CD4-positive, CD25-positive, alpha-beta regulatory T cell (primary cell): Measurements from ENCODE around the gene ATP4A. TPM values are rescaled to one million over a fixed set of nuclear protein-coding genes. Genes with fewer than 3 reads are reported as not detected.

Experiments used
- ATAC-seq, 2 donors: fragments of 150-1000 bp; cut with Tn5 transposase; one replicate each; pipeline ENCODE4 v1.10.0; 2021; ENCODE audit warnings: low read depth in 2 of 2, moderate number of reproducible peaks in 2 of 2, moderate library complexity in 1 of 2
- DNase-seq, 3 donors: peaks; one replicate each; pipeline versions ENCODE4 v3.0.0 to v3.0.0-alpha.2; 2012 to 2022; ENCODE audit warnings: mixed read lengths in 1 of 3
- H3K27ac ChIP-seq: one replicate; pipeline ENCODE4 v1.7.0; 2013; ENCODE audit warnings: mild to moderate bottlenecking, low read length; ENCODE audit not compliant: insufficient read depth, poor library complexity, severe bottlenecking
- H3K27me3 ChIP-seq: one replicate; pipeline ENCODE4 v1.7.0; 2013; ENCODE audit warnings: low read length; ENCODE audit not compliant: control insufficient read depth, insufficient read depth
- H3K36me3 ChIP-seq: one replicate; pipeline ENCODE4 v1.7.0; 2013; ENCODE audit warnings: mild to moderate bottlenecking, low read length, moderate library complexity; ENCODE audit not compliant: control insufficient read depth, insufficient read depth
- H3K4me1 ChIP-seq: 2 replicates; pipeline ENCODE4 v1.7.0; 2013; ENCODE audit warnings: mild to moderate bottlenecking, low read length; ENCODE audit not compliant: insufficient read depth, control insufficient read depth, poor library complexity, severe bottlenecking
- H3K4me3 ChIP-seq: one replicate; pipeline ENCODE4 v1.7.0; 2013; ENCODE audit warnings: low read depth, mild to moderate bottlenecking, low read length, moderate library complexity
- H3K9me3 ChIP-seq, 2 experiments: 1 replicate in 1 of 2; 2 replicates in 1 of 2; pipeline ENCODE4 v1.7.0; 2013; ENCODE audit warnings: low read length in 2 of 2, mild to moderate bottlenecking in 1 of 2, moderate library complexity in 1 of 2; ENCODE audit not compliant: control insufficient read depth in 2 of 2
- H3K27ac Mint-ChIP-seq, 3 donors: one replicate each; pipeline ENCODE4 v1.8.0; 2020 to 2022; ENCODE audit warnings: mild to moderate bottlenecking in 3 of 3, mixed read lengths in 3 of 3, moderate library complexity in 2 of 3
- H3K27me3 Mint-ChIP-seq: one replicate; pipeline ENCODE4 v1.8.0; 2022; ENCODE audit warnings: mild to moderate bottlenecking, mixed read lengths
- H3K36me3 Mint-ChIP-seq: one replicate; pipeline ENCODE4 v1.8.0; 2020; ENCODE audit warnings: mixed read lengths
- H3K4me1 Mint-ChIP-seq, 4 donors: one replicate each; pipeline ENCODE4 v1.8.0; 2020 to 2022; ENCODE audit warnings: mixed read lengths in 4 of 4, mild to moderate bottlenecking in 1 of 4
- H3K4me3 Mint-ChIP-seq, 4 donors: one replicate each; pipeline ENCODE4 v1.8.0; 2020 to 2022; ENCODE audit warnings: mild to moderate bottlenecking in 4 of 4, mixed read lengths in 4 of 4, moderate library complexity in 3 of 4
- H3K9me3 Mint-ChIP-seq, 7 donors: one replicate each; pipeline ENCODE4 v1.8.0; 2020 to 2022; ENCODE audit warnings: mixed read lengths in 7 of 7, mild to moderate bottlenecking in 3 of 7, moderate library complexity in 2 of 7
- polyA plus RNA-seq, 4 donors: library from polyadenylated mRNA; unstranded; fragments of 300-500 nt; fragmentation: Illumina TruSeq; gene quantifications; one replicate each; pipeline ENCODE4 v1.2.3, GENCODE V29; 2021
- total RNA-seq: library from RNA; stranded (reverse); gene quantifications from one replicate; pipeline ENCODE4 v1.2.3, GENCODE V29; 2022

ATP4A gene
- total and polyA plus RNA-seq, 5 donors from 2014 or later, result not detected

GRCh38 chr19:35565016-35565856 is 1.8 kb upstream of the ATP4A start:
- H3K4me3 ChIP-seq, result no peak overlapping the region
- no peak overlapping the region for H3K4me3 Mint-ChIP-seq

DNA sequence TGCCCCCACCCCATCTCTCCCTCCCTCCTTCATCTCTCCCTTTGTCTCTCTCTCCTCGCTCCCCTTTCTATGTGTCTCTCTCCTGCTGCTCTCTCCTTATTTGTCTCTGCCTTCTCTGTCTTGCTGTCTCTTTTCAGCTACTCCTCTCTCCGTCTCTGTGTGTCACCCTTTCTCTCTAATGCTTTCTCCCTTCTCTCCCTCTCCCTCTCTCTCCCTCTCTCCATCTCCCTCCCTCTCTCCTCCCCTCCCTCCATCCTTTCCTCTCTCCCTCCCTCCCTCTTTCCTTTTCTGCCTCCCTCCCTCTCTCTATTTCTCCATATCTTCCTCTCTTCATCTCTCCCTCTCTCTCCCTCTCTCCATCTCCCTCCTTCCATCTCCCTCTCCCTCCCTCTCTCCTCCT is 682 bp downstream of the ATP4A start:
- no peaks in the 10 kb centered on the region for H3K36me3 Mint-ChIP-seq
- H3K4me3 Mint-ChIP-seq, result no peak overlapping the region
- ATAC-seq (no peak), DNase-seq (no peak)
- H3K27me3 Mint-ChIP-seq, result peaks cover 31% of the 10 kb centered on the region
- Histone ChIP-seq H3K4me1 (peaks cover 12% of the 10 kb centered on the region), H3K9me3 (no peaks in the 10 kb centered on the region), H3K4me3 (no peak overlapping the region), H3K27me3 (peaks cover 2% of the 10 kb centered on the region), H3K27ac (no peak overlapping the region), H3K36me3 (no peaks in the 10 kb centered on the region)
- no peaks in the 10 kb centered on the region for H3K9me3 Mint-ChIP-seq
- no peak overlapping the region for H3K27ac Mint-ChIP-seq
- H3K4me1 Mint-ChIP-seq, result peaks cover 0 to 12% (median 2%) of the 10 kb centered on the region in 4 donors

More at GRCh38 chr19:35565016-35565856, 1.8 kb upstream of the ATP4A start:
- Histone ChIP-seq H3K4me1 (no peaks in the 10 kb centered on the region), H3K9me3 (no peaks in the 10 kb centered on the region), H3K27me3 (peaks cover 2% of the 10 kb centered on the region), H3K36me3 (no peaks in the 10 kb centered on the region), H3K27ac (no peak overlapping the region)
- Mint-ChIP-seq H3K27me3 (peaks cover 39% of the 10 kb centered on the region), H3K36me3 (no peaks in the 10 kb centered on the region), H3K9me3 (no peaks in the 10 kb centered on the region), H3K27ac (no peak overlapping the region), H3K4me1 (peaks cover 0 to 5% (median 2%) of the 10 kb centered on the region in 4 donors)
- DNase-seq (no peak), ATAC-seq (no peak)

DNA sequence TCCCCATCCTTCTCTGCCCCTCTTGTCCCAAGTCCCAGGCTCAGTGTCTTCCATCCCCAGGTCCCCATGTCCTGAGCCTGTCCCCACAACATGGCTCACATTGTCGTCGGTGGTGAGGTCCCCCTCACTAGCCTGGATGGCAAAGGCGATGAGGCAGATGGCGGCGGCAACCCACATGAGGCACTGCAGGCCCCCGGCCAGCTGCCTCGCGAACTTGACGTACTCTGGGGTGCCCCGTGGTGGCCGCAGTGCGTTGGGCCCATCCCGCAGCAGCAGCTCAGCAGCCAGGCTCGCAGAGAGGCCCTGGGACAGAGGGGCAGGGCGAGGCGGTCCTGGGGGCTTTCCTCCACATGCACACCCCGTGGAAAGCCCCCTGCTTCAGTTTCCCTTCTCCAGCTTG is 1.1 kb downstream of the ATP4A start:
- Histone ChIP-seq H3K27me3 (peaks cover 2% of the 10 kb centered on the region), H3K27ac (no peak overlapping the region), H3K9me3 (no peaks in the 10 kb centered on the region), H3K4me1 (peaks cover 15% of the 10 kb centered on the region), H3K36me3 (no peaks in the 10 kb centered on the region), H3K4me3 (no peak overlapping the region)
- Mint-ChIP-seq H3K9me3 (no peaks in the 10 kb centered on the region), H3K4me3 (no peak overlapping the region), H3K27me3 (peaks cover 31% of the 10 kb centered on the region), H3K36me3 (no peaks in the 10 kb centered on the region), H3K27ac (no peak overlapping the region), H3K4me1 (peaks cover 0 to 14% (median 2%) of the 10 kb centered on the region in 4 donors)
- ATAC-seq, result no peak
- no peak for DNase-seq

DNA sequence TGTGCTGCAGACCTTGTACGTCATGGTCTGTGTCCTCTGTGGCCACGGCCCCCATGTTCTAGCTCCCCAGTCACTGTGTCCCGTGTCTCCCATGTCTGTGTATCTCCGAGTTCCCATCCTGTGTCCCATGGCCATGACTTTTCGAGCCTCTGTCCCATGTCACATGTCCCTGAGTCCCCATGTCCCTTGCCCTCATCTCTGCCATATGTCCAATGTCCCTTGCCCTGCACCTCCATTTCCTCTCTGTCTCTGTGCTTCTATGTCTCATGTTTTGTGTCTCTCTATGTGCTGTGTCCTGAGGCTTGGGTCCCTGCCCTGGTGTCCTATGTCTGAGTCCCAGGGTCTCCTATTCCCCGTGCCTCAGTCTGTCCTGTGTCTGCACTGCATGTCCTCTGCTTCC is 2.0 kb downstream of the ATP4A start:
- Histone ChIP-seq H3K4me3 (no peak overlapping the region), H3K27me3 (peaks cover 2% of the 10 kb centered on the region), H3K27ac (no peak overlapping the region), H3K36me3 (no peaks in the 10 kb centered on the region), H3K4me1 (peaks cover 15% of the 10 kb centered on the region), H3K9me3 (no peaks in the 10 kb centered on the region)
- H3K27ac Mint-ChIP-seq, result no peak overlapping the region
- peak overlapping the region in 1 of 4 donors; percentile 17 for H3K4me3 Mint-ChIP-seq
- DNase-seq (no peak), ATAC-seq (no peak)
- no peaks in the 10 kb centered on the region for H3K9me3 Mint-ChIP-seq
- peaks cover 0 to 17% (median 3%) of the 10 kb centered on the region in 4 donors for H3K4me1 Mint-ChIP-seq
- no peaks in the 10 kb centered on the region for H3K36me3 Mint-ChIP-seq
- peaks cover 27% of the 10 kb centered on the region for H3K27me3 Mint-ChIP-seq

- H3K9me3 Mint-ChIP-seq, result no peaks in the 10 kb centered on the region
- peaks cover 15% of the 10 kb centered on the region for H3K4me1 ChIP-seq
- peaks cover 2% of the 10 kb centered on the region for H3K27me3 ChIP-seq
- no peak overlapping the region for H3K27ac Mint-ChIP-seq
- H3K4me3 Mint-ChIP-seq, result peak overlapping the region in 2 of 4 donors; percentile 50 to 55
- H3K27ac ChIP-seq, result no peak overlapping the region
- no peak overlapping the region for H3K4me3 ChIP-seq
- H3K9me3 ChIP-seq, result no peaks in the 10 kb centered on the region
- peaks cover 0 to 20% (median 3%) of the 10 kb centered on the region in 4 donors for H3K4me1 Mint-ChIP-seq
- DNase-seq (no peak), ATAC-seq (no peak)
- H3K36me3 Mint-ChIP-seq, result no peaks in the 10 kb centered on the region
- H3K27me3 Mint-ChIP-seq, result peaks cover 27% of the 10 kb centered on the region
- H3K36me3 ChIP-seq, result no peaks in the 10 kb centered on the region
Observed at GRCh38 chr19:35560677-35561076, 2.8 kb downstream of the ATP4A start.

- no peaks in the 10 kb centered on the region for H3K9me3 Mint-ChIP-seq
- no peak overlapping the region for H3K27ac ChIP-seq
- H3K4me1 Mint-ChIP-seq, result peaks cover 0 to 20% (median 3%) of the 10 kb centered on the region in 4 donors
- no peaks in the 10 kb centered on the region for H3K36me3 Mint-ChIP-seq
- no peak for DNase-seq
- no peak for ATAC-seq
- H3K9me3 ChIP-seq, result no peaks in the 10 kb centered on the region
- H3K4me1 ChIP-seq, result peaks cover 15% of the 10 kb centered on the region
- H3K36me3 ChIP-seq, result no peaks in the 10 kb centered on the region
- H3K27ac Mint-ChIP-seq, result no peak overlapping the region
- H3K4me3 Mint-ChIP-seq, result no peak overlapping the region
- no peak overlapping the region for H3K4me3 ChIP-seq
- peaks cover 27% of the 10 kb centered on the region for H3K27me3 Mint-ChIP-seq
- H3K27me3 ChIP-seq, result peaks cover 2% of the 10 kb centered on the region
Observed at GRCh38 chr19:35560271-35560670, 3.2 kb downstream of the ATP4A start.

- peaks cover 15% of the 10 kb centered on the region for H3K4me1 ChIP-seq
- no peak overlapping the region for H3K4me3 ChIP-seq
- ATAC-seq (no peak), DNase-seq (no peak)
- H3K27me3 Mint-ChIP-seq, result peaks cover 27% of the 10 kb centered on the region
- H3K27ac ChIP-seq, result no peak overlapping the region
- H3K36me3 ChIP-seq, result no peaks in the 10 kb centered on the region
- H3K4me1 Mint-ChIP-seq, result peaks cover 0 to 20% (median 3%) of the 10 kb centered on the region in 4 donors
- H3K9me3 Mint-ChIP-seq, result no peaks in the 10 kb centered on the region
- H3K9me3 ChIP-seq, result no peaks in the 10 kb centered on the region
- H3K27ac Mint-ChIP-seq, result no peak overlapping the region
- H3K27me3 ChIP-seq, result peaks cover 2% of the 10 kb centered on the region
- H3K36me3 Mint-ChIP-seq, result no peaks in the 10 kb centered on the region
- no peak overlapping the region for H3K4me3 Mint-ChIP-seq
Observed at GRCh38 chr19:35559781-35560180, 3.7 kb downstream of the ATP4A start.

DNA sequence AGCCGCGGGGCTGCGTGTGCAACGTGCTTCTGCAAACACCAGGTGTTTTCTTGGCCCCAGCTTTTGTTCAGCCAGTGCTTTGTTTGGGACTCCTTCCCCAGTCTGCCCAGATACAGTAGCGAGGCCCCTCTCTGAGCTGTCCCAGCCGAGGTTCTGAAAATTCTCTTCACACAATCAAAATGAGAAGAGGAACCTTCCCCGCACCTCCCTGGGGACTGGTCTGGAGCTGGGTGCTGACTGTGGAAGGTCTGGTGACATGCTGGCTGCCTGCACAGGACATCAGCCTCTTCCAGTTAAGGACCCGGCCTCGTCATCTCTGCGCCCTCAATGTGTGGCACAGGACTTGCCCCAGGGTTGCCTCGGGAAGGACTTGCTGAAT is 4.2 kb downstream of the ATP4A start:
- Mint-ChIP-seq H3K9me3 (no peaks in the 10 kb centered on the region), H3K4me1 (peaks cover 0 to 20% (median 3%) of the 10 kb centered on the region in 4 donors), H3K27me3 (peaks cover 27% of the 10 kb centered on the region), H3K4me3 (peak overlapping the region in 2 of 4 donors; percentile 8 to 43), H3K36me3 (no peaks in the 10 kb centered on the region), H3K27ac (peak overlapping the region in 1 of 3 donors; percentile 76)
- H3K4me3 ChIP-seq, result no peak overlapping the region
- no peak overlapping the region for H3K27ac ChIP-seq
- H3K36me3 ChIP-seq, result no peaks in the 10 kb centered on the region
- ATAC-seq (no peak), DNase-seq (no peak)
- H3K4me1 ChIP-seq, result peaks cover 15% of the 10 kb centered on the region
- no peaks in the 10 kb centered on the region for H3K9me3 ChIP-seq
- no peaks in the 10 kb centered on the region for H3K27me3 ChIP-seq
